Cerebellar cortex (tissue), 1 donor: ENCODE measurements around the gene AGBL4.
"Not testable (repeated sequence)": the region's sequence is repeated elsewhere in the genome, so short reads cannot be mapped to it uniquely, and the experiment has no call there.

ENCODE experiments used
- DNase-seq: peaks from one replicate; pipeline ENCODE4 v3.0.0-alpha.2; 2015; ENCODE audit warnings: low spot score

AGBL4 gene

DNA sequence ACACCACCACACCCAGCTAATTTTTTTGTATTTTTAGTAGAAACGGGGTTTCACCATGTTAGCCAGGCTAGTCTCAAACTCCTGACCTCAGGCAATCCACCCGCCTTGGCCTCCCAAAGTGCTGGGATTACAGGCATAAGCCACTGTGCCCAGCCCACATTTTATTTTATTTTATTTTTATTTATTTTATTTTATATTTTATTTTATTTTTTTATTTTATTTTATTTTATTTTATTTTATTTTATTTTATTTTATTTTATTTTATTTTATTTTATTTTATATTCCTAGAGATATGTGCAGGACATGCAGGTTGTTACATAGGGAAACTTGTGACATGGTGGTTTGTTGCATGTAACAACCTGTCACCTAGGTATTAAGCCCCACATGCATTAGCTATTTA, 721.4 kb downstream of the AGBL4 start:
- not testable (repeated sequence) for DNase-seq

DNA sequence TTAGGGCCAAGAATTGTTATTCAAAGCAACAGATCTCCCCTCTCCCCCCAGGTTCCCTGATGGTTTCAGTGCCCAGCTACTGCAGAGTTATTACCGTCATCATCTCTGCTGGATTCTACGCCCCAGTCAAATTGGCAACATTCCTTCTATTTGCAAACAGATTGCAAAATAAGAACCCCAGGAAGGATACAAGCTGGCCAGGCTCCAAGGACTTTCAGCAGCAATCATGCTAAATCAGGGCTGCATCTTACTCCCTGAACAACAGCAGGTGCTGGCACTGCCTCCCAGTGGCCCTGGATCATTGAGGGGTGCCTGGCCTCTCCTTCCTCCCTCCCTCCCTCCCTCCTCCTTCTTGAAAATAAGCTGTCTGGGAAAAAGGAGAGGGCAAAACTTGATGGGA, 725.5 kb downstream of the AGBL4 start:
- DNase-seq = peak; percentile 44

GRCh38 chr1:49297783-49298182, 726.0 kb downstream of the AGBL4 start:
- no peak for DNase-seq

DNA sequence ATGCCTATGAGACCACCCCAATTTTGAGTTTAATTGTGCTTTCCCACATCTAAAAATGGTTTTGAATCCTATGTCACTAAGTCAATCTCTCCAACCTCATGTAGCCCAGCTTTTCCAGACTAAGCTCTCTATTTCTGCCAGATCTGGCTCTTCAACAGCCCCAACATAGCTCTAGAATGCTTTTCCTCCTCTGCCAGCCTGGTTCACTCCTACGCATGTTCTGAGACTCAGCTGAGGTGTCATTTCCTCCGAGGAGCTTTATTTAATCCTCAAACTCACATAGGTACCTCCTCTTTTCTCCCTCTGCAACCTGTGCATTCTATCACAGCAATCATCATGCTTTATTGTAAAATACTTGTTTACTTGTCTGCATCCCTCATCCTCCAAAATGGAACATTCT, 729.2 kb downstream of the AGBL4 start:
- DNase-seq = no peak

DNA sequence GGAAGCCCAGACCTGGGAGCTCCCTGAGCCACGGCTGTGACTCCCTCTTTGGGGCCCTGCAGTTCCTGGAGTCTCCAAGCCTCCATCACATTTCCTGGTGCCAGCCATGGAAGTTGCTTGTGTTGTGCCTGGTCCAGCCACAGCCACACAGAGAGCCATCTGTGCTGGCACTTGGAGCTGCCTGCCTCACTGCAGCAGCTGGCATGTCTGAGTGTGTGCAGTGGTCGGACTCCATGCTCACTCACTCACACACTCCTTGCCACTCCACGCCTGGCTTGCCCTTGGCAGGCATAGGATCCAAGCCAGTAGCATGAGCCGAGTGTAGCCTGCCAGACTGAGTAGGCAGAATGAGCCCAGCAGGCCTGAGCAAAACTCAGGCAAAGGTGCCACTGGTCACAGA, 730.7 kb downstream of the AGBL4 start:
- DNase-seq = no peak

DNA sequence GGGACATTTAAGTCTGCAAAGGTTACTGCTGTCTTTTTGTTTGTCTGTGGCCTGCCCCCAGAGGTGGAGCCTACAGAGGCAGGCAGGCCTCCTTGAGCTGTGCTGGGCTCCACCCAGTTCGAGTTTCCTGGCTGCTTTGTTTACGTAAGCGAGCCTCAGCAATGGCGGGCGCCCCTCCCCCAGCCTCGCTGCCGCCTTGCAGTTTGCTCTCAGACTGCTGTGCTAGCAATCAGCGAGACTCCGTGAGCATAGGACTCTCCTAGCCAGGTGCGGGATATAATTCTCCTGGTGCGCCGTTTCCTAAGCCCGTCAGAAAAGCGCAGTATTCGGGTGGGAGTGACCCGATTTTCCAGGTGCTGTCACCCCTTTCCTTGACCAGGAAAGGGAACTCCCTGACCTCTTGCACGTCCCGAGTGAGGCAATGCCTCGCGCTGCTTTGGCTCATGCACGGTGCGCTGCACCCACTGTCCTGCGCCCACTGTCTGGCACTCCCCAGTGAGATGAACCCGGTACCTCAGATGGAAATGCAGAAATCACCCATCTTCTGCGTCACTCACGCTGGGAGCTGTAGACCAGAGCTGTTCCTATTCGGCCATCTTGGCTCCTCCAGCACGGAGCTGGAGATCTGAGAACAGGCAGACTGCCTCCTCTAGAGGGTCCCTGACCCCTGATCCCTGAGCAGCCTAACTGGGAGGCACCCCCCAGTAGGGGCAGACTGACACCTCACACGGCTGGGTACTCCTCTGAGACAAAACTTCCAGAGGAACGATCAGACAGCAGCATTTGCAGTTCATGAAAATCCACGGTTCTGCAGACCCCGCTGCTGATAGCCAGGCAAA, 766.3 kb downstream of the AGBL4 start:
- not testable (repeated sequence) for DNase-seq

GRCh38 chr1:49252917-49253316, 770.8 kb downstream of the AGBL4 start:
- no peak for DNase-seq

DNA sequence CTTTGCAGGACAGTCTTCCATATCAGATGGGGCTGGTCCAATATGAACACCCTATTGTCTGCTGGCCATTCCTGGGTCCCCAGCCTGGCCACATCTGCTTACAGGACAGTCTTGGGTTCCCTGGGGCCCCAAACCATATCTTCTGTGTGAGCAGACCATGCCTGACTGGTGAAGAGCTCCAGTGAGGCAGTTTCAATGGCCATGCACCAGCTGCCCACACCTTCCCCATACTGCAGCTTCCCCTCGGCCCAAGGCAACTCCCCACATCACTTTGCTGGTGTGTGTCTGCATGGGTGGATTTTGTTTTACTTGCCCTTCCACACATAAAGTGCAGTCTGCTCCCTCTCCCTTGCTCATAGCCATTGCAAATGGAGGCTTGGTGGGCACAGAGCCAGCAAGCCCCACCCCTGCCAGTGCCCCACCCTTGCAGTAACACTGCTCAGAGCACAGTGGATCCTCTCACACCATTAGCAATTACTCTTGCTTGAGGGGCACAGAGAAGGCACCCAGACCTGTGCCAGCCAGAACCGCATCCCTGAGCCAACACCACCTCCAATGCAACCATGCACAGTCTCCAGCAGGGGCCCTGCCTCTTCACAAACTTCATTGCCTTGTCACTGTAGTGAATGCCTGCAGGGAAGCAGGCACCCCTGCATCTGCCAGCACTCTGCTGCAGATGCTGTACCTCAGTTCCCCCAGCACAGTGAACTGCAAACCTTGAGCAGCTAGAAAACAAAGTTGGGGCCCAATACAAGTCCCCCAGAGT, 772.6 kb downstream of the AGBL4 start:
- DNase-seq = no peak

DNA sequence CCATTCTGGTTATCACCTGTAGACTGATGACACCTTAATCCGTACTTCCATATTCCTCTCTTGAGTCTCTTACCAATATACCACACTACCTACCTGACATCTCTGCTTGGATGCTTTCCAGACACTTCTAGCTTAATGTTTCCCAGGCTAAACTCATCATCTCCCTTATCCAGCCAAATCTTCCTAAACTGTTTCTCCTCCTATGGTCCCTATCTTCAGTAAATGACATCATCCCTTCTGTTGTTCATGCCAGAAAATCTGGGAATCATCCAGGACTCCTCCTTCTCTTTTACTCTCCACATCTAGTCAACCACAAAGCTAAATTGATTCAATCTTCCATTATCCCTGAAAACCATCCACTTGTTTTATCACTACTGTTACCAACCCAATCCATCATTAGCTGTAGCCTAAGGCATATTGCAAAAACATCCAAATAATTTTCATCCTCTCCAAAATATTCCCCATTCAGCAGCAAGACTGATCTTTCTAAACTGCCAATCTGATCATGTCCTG, 783.0 kb downstream of the AGBL4 start:
- DNase-seq = no peak

DNA sequence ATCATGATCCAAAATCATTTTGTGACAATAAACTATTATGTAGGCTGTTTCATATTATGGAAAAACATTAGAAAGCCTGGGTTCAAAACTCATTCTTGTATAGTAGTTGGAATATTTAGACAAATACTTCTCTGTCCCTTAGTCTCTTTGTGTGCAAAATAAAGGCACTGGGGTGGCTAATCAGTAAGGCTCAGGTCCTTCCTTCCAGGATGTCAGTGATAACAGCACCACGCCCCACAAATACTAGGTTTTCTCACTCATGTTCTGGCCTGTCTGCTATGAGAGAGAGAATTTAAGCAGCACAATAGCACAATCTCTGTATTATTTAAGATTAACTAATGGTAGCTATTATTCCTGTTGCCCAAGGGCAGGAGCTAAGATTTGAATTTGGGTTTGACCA, 788.8 kb downstream of the AGBL4 start:
- DNase-seq = no peak

DNA sequence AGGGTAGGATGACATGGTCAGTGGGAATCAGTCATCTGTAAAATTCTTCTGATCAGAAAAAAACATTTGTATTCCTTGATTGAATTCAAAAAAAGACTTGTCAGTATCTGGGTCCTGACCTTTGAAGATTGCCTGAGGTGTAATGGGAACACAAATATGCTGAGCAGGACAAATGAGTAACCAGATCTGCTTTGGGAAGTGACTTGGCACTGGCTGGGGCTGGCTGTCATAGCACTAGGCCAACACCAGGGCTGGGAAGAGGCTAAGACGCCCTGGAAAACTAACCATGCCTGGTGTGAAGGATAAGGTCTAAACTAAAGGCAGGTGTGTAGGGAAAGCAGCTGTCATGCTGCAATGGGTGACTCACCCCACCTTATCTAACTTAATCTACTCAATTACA, 794.2 kb downstream of the AGBL4 start:
- DNase-seq = no peak

DNA sequence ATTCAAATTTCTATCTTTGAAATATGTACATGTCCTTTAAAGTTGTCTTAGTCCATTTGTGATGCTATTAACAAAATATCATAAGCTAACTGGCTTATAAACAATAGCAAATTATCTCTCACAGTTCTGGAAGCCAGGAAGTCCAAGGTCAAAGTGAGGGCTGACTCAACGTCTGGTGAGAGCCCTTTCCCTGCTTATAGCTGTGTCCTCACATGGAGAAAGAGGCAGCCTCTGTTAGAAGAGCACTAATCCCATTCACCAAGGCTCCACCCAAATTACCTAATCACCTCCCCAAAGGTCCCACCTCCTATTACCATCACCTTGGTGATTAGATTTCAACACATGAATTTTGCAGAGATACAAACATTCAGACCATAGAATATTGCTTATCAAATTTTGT, 797.0 kb downstream of the AGBL4 start:
- DNase-seq = no peak

DNA sequence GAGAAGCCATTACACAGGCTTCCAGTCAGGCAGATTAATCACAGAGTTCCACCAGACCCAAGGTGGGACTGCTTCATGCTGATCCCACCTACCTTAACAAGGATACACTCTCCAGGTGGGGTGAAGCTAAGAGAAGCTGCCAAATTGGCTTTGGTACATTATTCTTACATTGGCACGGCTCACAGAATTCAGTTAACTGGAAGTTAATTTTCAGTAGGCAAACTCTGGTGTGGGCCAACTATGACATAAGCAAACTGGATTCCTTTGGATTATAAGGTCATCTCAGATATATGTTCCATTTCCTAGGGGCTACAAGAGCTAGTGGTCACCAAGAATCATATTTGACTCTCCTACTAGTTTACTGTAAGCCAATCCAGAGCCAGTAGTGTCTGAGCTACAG, 798.3 kb downstream of the AGBL4 start:
- DNase-seq = no peak

GRCh38 chr1:49213301-49213700, 810.5 kb downstream of the AGBL4 start:
- no peak for DNase-seq

- DNase-seq = no peak
These were observed 815.0 kb downstream of the AGBL4 start for GRCh38 chr1:49208712-49209111.

GRCh38 chr1:49204720-49205119, 819.0 kb downstream of the AGBL4 start:
- no peak for DNase-seq

DNA sequence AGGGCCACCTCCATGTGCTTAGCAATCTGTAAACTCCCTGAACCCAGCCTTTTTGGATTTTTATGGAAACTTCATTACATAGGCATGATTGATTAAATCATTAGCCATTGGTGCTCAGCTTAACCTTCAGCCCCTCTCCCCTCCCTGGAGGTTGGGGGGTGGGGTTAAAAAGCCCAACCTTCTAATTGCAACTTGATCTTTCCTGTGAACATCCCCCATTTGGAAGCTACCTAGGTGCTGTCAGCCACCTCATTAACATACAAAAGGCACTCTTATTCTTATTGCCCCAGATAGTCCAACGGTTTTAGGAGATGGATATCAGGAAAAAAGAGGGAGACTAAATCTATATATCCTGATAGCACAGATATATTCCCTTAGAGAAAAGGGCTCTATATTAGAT, 823.0 kb downstream of the AGBL4 start:
- no peak for DNase-seq

- DNase-seq = no peak
These were observed 824.2 kb downstream of the AGBL4 start for GRCh38 chr1:49199564-49199963.

DNA sequence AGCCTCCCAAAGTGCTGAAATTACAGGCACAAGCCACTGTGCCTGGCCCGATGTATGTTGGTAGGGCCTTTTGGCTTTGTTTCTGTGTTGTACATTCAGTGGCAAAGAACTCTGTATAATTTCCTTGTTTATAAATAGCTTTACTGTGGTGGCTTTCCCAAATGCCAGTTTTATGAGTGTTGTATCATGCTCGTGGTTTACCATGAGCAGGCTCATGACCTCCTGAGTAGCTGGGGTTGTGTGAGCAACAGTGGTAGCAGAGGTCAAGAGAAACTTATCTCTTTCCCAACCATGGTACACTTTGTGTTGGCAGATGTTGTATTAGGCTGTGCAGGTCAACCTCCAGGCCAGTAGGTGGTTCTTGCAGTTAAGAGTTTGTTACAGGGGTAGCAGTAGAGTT, 826.7 kb downstream of the AGBL4 start:
- no peak for DNase-seq

DNA sequence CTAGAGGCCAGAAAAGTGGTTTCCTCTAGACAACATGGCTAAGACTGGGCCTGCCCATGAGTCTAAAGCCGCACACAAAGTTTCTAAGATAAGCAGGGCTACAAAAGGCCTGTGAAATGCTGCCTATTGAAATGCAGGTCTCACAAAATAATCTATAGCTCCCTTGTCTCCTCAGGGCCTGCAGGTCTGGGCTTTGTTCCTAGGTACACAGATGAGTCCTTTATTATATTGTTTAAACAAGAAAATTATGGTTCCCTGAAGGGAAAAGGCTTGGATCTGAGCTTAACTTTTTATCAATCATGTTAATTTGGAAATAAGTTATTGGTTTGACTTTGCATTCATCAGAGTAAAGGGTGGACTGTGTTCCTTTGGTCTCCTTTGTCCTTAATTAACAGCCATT, 833.6 kb downstream of the AGBL4 start:
- no peak for DNase-seq

GRCh38 chr1:49187056-49187455, 836.7 kb downstream of the AGBL4 start:
- DNase-seq = peak; percentile 17

DNA sequence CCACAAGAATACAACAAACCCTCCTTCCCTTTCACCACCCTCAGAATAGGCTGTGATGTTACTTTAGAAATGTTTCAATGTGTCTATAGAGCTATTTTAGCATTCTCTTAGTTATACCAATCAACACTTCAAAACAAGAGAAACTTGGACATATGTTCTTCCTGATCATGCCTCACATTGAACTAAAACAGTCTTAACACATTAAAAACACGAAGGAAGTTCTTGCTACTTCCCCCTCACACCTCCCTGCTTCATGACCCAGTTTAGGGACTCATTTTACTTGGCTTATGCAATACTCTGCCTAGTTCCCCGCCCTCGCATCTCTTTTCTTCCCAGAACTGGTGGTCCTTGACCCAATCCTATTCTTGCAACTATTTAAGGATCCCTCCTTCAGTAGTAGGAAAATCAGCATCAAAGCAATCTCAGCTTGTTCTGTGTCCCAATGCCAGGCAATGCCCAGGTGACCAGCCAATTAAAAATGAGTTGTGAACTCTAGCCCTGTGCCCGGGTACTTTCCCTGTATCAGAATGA, 838.2 kb downstream of the AGBL4 start:
- DNase-seq = no peak

- no peak for DNase-seq
These were observed 840.3 kb downstream of the AGBL4 start for GRCh38 chr1:49183489-49183888.
